IMR-90 (cell line): ENCODE data around the gene ATXN7L2. TPM values are rescaled to one million over a fixed set of nuclear protein-coding genes. Genes with fewer than 3 reads are reported as not detected.

Experiments
- ATAC-seq: fragments of 200-7000 bp; cut with Tn5 transposase; 2 replicates; pipeline ENCODE4 v1.9.1; 2020; ENCODE audit warnings: low read depth, mild to moderate bottlenecking, moderate library complexity
- BruUV-seq: library from RNA; stranded (reverse); fragments of 400-500 nt; replicated peaks from 2 replicates; lab custom pipeline; 2021; lab: Mats Ljungman, UMichigan
- CTCF ChIA-PET: fragments of 300-600 bp; formaldehyde crosslinking; extraction: SDS; loops from one replicate; lab custom pipeline; 2021; ENCODE audit warnings: antibody characterized with exemption; lab: Yijun Ruan, JAX
- POLR2A ChIA-PET: fragments of 300-600 bp; sonication (Branson Sonifier 250); formaldehyde crosslinking; loops from one replicate; lab custom pipeline; 2022; ENCODE audit warnings: antibody characterized with exemption; ENCODE audit not compliant: unreplicated experiment; lab: Charles Lee
- DNase-seq: peaks from one replicate; pipeline ENCODE4 v3.0.0; 2013
- H2AFZ ChIP-seq: replicated peaks from 2 replicates; pipeline ENCODE3; 2013; ENCODE audit warnings: low read length, mild to moderate bottlenecking; ENCODE audit not compliant: poor library complexity
- H2AK5ac ChIP-seq: 2 replicates; pipeline ENCODE4 v1.6.1; 2013; ENCODE audit warnings: low read depth, low read length, inconsistent platforms
- H2AK9ac ChIP-seq: replicated peaks from 2 replicates; pipeline ENCODE3; 2013; ENCODE audit warnings: mild to moderate bottlenecking, low read depth, low read length, moderate library complexity; ENCODE audit not compliant: poor library complexity
- H2BK120ac ChIP-seq: 2 replicates; pipeline ENCODE4 v1.6.1; 2013; ENCODE audit warnings: low read depth, low read length, inconsistent platforms
- H2BK15ac ChIP-seq: 3 replicates; pipeline ENCODE4 v1.6.1; 2013; ENCODE audit warnings: low read depth, low read length, inconsistent platforms
- H2BK20ac ChIP-seq: 2 replicates; pipeline ENCODE4 v1.6.1; 2013; ENCODE audit warnings: low read depth, mild to moderate bottlenecking, inconsistent platforms, low read length, moderate library complexity
- H2BK5ac ChIP-seq: 2 replicates; pipeline ENCODE4 v1.6.1; 2013; ENCODE audit warnings: mild to moderate bottlenecking, low read depth, low read length, inconsistent platforms; ENCODE audit not compliant: poor library complexity, severe bottlenecking
- H3K14ac ChIP-seq: replicated peaks from 2 replicates; pipeline ENCODE4 v1.6.1; 2013; ENCODE audit warnings: low read depth, low read length, inconsistent platforms
- H3K18ac ChIP-seq: 2 replicates; pipeline ENCODE4 v1.6.1; 2013; ENCODE audit warnings: low read depth, low read length, control low read depth
- H3K23ac ChIP-seq: 2 replicates; pipeline ENCODE4 v1.6.1; 2013; ENCODE audit warnings: low read depth, low read length, inconsistent platforms
- H3K27ac ChIP-seq: 2 replicates; pipeline ENCODE4 v1.5.1; 2013; ENCODE audit warnings: mild to moderate bottlenecking, control low read depth, low read length; ENCODE audit not compliant: insufficient read depth
- H3K27me3 ChIP-seq: 2 replicates; pipeline ENCODE4 v1.6.1; 2013; ENCODE audit warnings: low read length; ENCODE audit not compliant: control insufficient read depth, insufficient read depth
- H3K36me3 ChIP-seq: 2 replicates; pipeline ENCODE4 v1.6.1; 2013; ENCODE audit warnings: low read length, mixed read lengths; ENCODE audit not compliant: control insufficient read depth, insufficient read depth
- H3K4ac ChIP-seq: 2 replicates; pipeline ENCODE4 v1.6.1; 2013; ENCODE audit warnings: low read depth, low read length, inconsistent platforms
- H3K4me1 ChIP-seq: 2 replicates; pipeline ENCODE4 v1.6.1; 2013; ENCODE audit warnings: low read length, mixed read lengths; ENCODE audit not compliant: control insufficient read depth, insufficient read depth
- H3K4me2 ChIP-seq: 2 replicates; pipeline ENCODE4 v1.6.1; 2013; ENCODE audit warnings: low read depth, mild to moderate bottlenecking, control low read depth, low read length, moderate library complexity
- H3K4me3 ChIP-seq: 2 replicates; pipeline ENCODE4 v1.5.1; 2013; ENCODE audit warnings: low read depth, mild to moderate bottlenecking, control low read depth, low read length, moderate library complexity; ENCODE audit not compliant: insufficient read depth
- H3K56ac ChIP-seq: 2 replicates; pipeline ENCODE4 v1.6.1; 2013; ENCODE audit warnings: low read length, inconsistent platforms; ENCODE audit not compliant: insufficient read depth; ENCODE audit errors: extremely low read depth
- H3K79me1 ChIP-seq, 2 experiments: 2 replicates each; pipeline ENCODE4 v1.6.1; 2013; ENCODE audit warnings: low read length in 2 of 2, inconsistent platforms in 1 of 2, low read depth in 1 of 2
- H3K9ac ChIP-seq: 2 replicates; pipeline ENCODE4 v1.6.1; 2013; ENCODE audit warnings: low read depth, low read length, control low read depth
- H3K9me1 ChIP-seq: 2 replicates; pipeline ENCODE4 v1.6.1; 2013; ENCODE audit warnings: low read length, inconsistent platforms; ENCODE audit not compliant: insufficient read depth
- H3K9me3 ChIP-seq: 2 replicates; pipeline ENCODE4 v1.6.1; 2013; ENCODE audit warnings: low read length; ENCODE audit not compliant: control insufficient read depth, insufficient read depth
- H4K20me1 ChIP-seq: 2 replicates; pipeline ENCODE4 v1.6.1; 2013; ENCODE audit warnings: low read length, inconsistent platforms; ENCODE audit not compliant: insufficient read depth
- H4K5ac ChIP-seq: 2 replicates; pipeline ENCODE4 v1.6.1; 2013; ENCODE audit warnings: mild to moderate bottlenecking, low read depth, low read length, control low read depth
- H4K8ac ChIP-seq, 2 experiments: 2 replicates each; pipeline ENCODE4 v1.6.1; 2013; ENCODE audit warnings: low read depth in 2 of 2, low read length in 2 of 2, control low read depth in 1 of 2, inconsistent platforms in 1 of 2
- H4K91ac ChIP-seq: 2 replicates; pipeline ENCODE4 v1.6.1; 2013; ENCODE audit warnings: low read depth, low read length, inconsistent platforms; ENCODE audit not compliant: insufficient read depth
- BHLHE40 ChIP-seq: fragments of 150-350 bp; IDR thresholded peaks from 2 replicates; pipeline ENCODE4 v1.6.1; 2016; ENCODE audit warnings: mild to moderate bottlenecking, low read depth, low read length
- CEBPB ChIP-seq: IDR thresholded peaks from 2 replicates; pipeline ENCODE4 v1.6.1; 2012; ENCODE audit warnings: low read depth, low read length, improper control_type of control experiment
- CHD1 ChIP-seq: IDR thresholded peaks from 2 replicates; pipeline ENCODE4 v1.6.1; 2012; ENCODE audit warnings: low read depth, low read length, improper control_type of control experiment
- FOS ChIP-seq: fragments of 150-350 bp; IDR thresholded peaks from 2 replicates; pipeline ENCODE4 v1.6.1; 2016; ENCODE audit warnings: low read depth, low read length
- MAFK ChIP-seq: IDR thresholded peaks from 2 replicates; pipeline ENCODE4 v1.6.1; 2012; ENCODE audit warnings: low read depth, low read length, improper control_type of control experiment
- MAZ ChIP-seq: IDR thresholded peaks from 2 replicates; pipeline ENCODE4 v1.6.1; 2012; ENCODE audit warnings: low read depth, mild to moderate bottlenecking, low read length, improper control_type of control experiment, moderate library complexity, borderline replicate concordance
- MXI1 ChIP-seq: IDR thresholded peaks from 2 replicates; pipeline ENCODE4 v1.6.1; 2012; ENCODE audit warnings: low read depth, mild to moderate bottlenecking, low read length, moderate library complexity, borderline replicate concordance
- POLR2A ChIP-seq: IDR thresholded peaks from 2 replicates; pipeline ENCODE4 v1.6.1; 2012; ENCODE audit warnings: mild to moderate bottlenecking, low read depth, low read length
- RAD21 ChIP-seq: IDR thresholded peaks from 2 replicates; pipeline ENCODE4 v1.6.1; 2012; ENCODE audit warnings: low read length, improper control_type of control experiment
- RFX5 ChIP-seq: IDR thresholded peaks from 2 replicates; pipeline ENCODE4 v1.8.0; 2012; ENCODE audit warnings: low read depth, mild to moderate bottlenecking, low read length, moderate library complexity
- SMC3 ChIP-seq: fragments of 150-350 bp; IDR thresholded peaks from 2 replicates; pipeline ENCODE4 v1.6.1; 2016; ENCODE audit warnings: low read depth, mild to moderate bottlenecking, antibody characterized with exemption, low read length, moderate library complexity
- WGBS, 2 experiments: methylation state at CpG; one replicate each; pipeline versions ENCODE4 v1.1.5 to v1.1.7; 2013; ENCODE audit warnings: missing lambda C conversion rate in 2 of 2; ENCODE audit not compliant: insufficient read length in 1 of 2; ENCODE audit errors: extremely low coverage in 2 of 2; 5-methylcytosine and 5-hydroxymethylcytosine counted together
- dilution Hi-C: fragments of 300-500 bp; cut with HindIII; formaldehyde crosslinking; loops from one replicate; pipeline ENCODE4 v1.14.3; 2018; ENCODE audit warnings: low sequenced_read_pairs; ENCODE audit not compliant: unreplicated experiment
- in situ Hi-C: fragments of 300-500 bp; cut with MboI; formaldehyde crosslinking; loops from 3 replicates; pipeline ENCODE4 v1.14.3; 2019; ENCODE audit warnings: low sequenced_read_pairs, inconsistent platforms, mixed read lengths
- intact Hi-C: fragments of 100-400 bp; cut with micrococcal nuclease; formaldehyde crosslinking; loops from 2 replicates; pipeline ENCODE4 v1.10.0; 2022
- polyA plus RNA-seq, 3 experiments: library from polyadenylated mRNA; depleted of rRNA; stranded (reverse); fragments of >200 nt; gene quantifications; 2 replicates each; pipeline ENCODE4 v1.2.3, GENCODE V29; 2012; ENCODE audit warnings: low replicate concordance in 1 of 3
- total RNA-seq: library from RNA; depleted of rRNA; stranded (reverse); fragments of >200 nt; gene quantifications from 2 replicates; pipeline ENCODE4 v1.2.3, GENCODE V29; 2012
- TF ChIP-seq, protein P1 (sequence below): fragments of 150-350 bp; IDR thresholded peaks from 2 replicates; pipeline ENCODE4 v1.6.1; 2017; ENCODE audit warnings: mild to moderate bottlenecking, antibody characterized with exemption, low read length, low read depth
- TF ChIP-seq, protein P2 (sequence below): fragments of 150-350 bp; IDR thresholded peaks from 2 replicates; pipeline ENCODE4 v1.6.1; 2016; ENCODE audit warnings: low read depth, mild to moderate bottlenecking, low read length, moderate library complexity, borderline replicate concordance
- TF ChIP-seq, protein P3 (sequence below): conservative IDR thresholded peaks from 2 replicates; pipeline ENCODE4 v1.5.1; 2012; ENCODE audit warnings: mild to moderate bottlenecking, low read depth, low read length, improper control_type of control experiment

The ATXN7L2 gene
- total and polyA plus RNA-seq, 2 of the 4 experiments (the other 2 are of a cell fraction) = 1.3 to 4.8 TPM

DNA sequence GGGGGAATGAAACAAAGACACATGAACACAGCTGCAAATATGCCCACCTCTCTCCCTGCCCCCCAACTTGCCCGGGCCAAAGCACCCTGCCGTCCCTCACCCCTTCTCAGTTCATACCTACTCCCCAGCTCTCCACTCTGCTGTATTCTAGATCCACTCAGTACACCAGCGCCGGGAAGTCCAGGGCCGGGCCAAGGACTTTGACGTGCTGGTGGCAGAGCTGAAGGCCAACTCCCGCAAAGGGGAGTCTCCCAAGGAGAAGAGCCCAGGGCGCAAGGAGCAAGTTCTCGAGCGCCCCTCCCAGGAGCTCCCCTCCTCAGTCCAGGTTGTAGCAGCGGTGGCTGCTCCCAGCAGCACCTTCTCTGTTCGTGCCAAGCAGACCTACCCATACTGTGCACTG is 5.0 kb downstream of the ATXN7L2 start:
- intact Hi-C loops (no loop called here), dilution Hi-C loops (no loop called here), in situ Hi-C loops (no loop called here)
- WGBS, 2 experiments = 92% methylated on average over 7 of the region's 12 CpGs; no CpG with 5 or more reads in 1 of the 2 experiments
- H4K91ac ChIP-seq = no peak overlapping the region
- ChIA-PET POLR2A (no interaction called here), CTCF (interaction anchor here (8.5 kb wide), 1 partner anchor 44 kb away, joined by 75 read pairs; no protein-coding TSS in a partner anchor)
- peaks cover 12% of the 10 kb centered on the region for H3K9me1 ChIP-seq
- no peak overlapping the region for H4K8ac ChIP-seq
- no peaks in the 10 kb centered on the region for H3K9me3 ChIP-seq
- peaks cover 9% of the 10 kb centered on the region for H3K4me1 ChIP-seq
- H3K56ac ChIP-seq = no peak overlapping the region
- H4K20me1 ChIP-seq = no peaks in the 10 kb centered on the region
- peaks cover 15% of the 10 kb centered on the region for H3K36me3 ChIP-seq
- H2AK9ac ChIP-seq = no peak overlapping the region
- H3K27me3 ChIP-seq = no peaks in the 10 kb centered on the region
- ATAC-seq (no peak), DNase-seq (no peak)
- H3K23ac ChIP-seq = no peak overlapping the region
- no TSS peak for BruUV-seq
- no peak overlapping the region for H4K5ac ChIP-seq
- H3K79me1 ChIP-seq = peaks cover 9 to 25% of the 10 kb centered on the region in 2 experiments; a peak in 3 of 4 replicates
- H3K14ac ChIP-seq = no peak overlapping the region
- no peak overlapping the region for H2BK20ac ChIP-seq
- no peak overlapping the region for H3K18ac ChIP-seq
- H2BK120ac ChIP-seq = no peak overlapping the region
- no peak for TF ChIP-seq RAD21
- TF ChIP-seq, protein P1, sequence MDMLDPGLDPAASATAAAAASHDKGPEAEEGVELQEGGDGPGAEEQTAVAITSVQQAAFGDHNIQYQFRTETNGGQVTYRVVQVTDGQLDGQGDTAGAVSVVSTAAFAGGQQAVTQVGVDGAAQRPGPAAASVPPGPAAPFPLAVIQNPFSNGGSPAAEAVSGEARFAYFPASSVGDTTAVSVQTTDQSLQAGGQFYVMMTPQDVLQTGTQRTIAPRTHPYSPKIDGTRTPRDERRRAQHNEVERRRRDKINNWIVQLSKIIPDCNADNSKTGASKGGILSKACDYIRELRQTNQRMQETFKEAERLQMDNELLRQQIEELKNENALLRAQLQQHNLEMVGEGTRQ = no peak
- TF ChIP-seq MXI1 = no peak
- TF ChIP-seq FOS = no peak
- TF ChIP-seq, protein P2, sequence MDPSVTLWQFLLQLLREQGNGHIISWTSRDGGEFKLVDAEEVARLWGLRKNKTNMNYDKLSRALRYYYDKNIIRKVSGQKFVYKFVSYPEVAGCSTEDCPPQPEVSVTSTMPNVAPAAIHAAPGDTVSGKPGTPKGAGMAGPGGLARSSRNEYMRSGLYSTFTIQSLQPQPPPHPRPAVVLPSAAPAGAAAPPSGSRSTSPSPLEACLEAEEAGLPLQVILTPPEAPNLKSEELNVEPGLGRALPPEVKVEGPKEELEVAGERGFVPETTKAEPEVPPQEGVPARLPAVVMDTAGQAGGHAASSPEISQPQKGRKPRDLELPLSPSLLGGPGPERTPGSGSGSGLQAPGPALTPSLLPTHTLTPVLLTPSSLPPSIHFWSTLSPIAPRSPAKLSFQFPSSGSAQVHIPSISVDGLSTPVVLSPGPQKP = no peak
- TF ChIP-seq MAZ = no peak
- no peak for TF ChIP-seq MAFK
- TF ChIP-seq RFX5 = no peak
- no peak for TF ChIP-seq POLR2A
- TF ChIP-seq SMC3 = no peak
- TF ChIP-seq, protein P3, sequence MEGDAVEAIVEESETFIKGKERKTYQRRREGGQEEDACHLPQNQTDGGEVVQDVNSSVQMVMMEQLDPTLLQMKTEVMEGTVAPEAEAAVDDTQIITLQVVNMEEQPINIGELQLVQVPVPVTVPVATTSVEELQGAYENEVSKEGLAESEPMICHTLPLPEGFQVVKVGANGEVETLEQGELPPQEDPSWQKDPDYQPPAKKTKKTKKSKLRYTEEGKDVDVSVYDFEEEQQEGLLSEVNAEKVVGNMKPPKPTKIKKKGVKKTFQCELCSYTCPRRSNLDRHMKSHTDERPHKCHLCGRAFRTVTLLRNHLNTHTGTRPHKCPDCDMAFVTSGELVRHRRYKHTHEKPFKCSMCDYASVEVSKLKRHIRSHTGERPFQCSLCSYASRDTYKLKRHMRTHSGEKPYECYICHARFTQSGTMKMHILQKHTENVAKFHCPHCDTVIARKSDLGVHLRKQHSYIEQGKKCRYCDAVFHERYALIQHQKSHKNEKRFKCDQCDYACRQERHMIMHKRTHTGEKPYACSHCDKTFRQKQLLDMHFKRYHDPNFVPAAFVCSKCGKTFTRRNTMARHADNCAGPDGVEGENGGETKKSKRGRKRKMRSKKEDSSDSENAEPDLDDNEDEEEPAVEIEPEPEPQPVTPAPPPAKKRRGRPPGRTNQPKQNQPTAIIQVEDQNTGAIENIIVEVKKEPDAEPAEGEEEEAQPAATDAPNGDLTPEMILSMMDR = no peak
- no peak for TF ChIP-seq CHD1
- TF ChIP-seq CEBPB = no peak
- TF ChIP-seq BHLHE40 = no peak
- no peak overlapping the region for H2BK15ac ChIP-seq
- H3K4me3 ChIP-seq = no peak overlapping the region
- H3K4me2 ChIP-seq = no peak overlapping the region
- no peak overlapping the region for H2BK5ac ChIP-seq
- H2AK5ac ChIP-seq = no peak overlapping the region
- H3K9ac ChIP-seq = no peak overlapping the region
- H3K27ac ChIP-seq = no peak overlapping the region
- no peak overlapping the region for H2AFZ ChIP-seq
- H3K4ac ChIP-seq = no peak overlapping the region
